GM23338 (cell line): ENCODE measurements around the gene DCLK1. TPM values are rescaled to one million over a fixed set of nuclear protein-coding genes. Genes with fewer than 3 reads are reported as not detected.

Source experiments
- ATAC-seq: fragments of 200-7000 bp; cut with Tn5 transposase; 3 replicates; pipeline ENCODE4 v1.9.1; 2020
- DNase-seq: peaks from one replicate; pipeline ENCODE4 v3.0.0-alpha.2; 2015; ENCODE audit warnings: low spot score
- H2AFZ ChIP-seq: fragments of 200-600 bp; sonication (generic); 2 replicates; pipeline ENCODE4 v1.8.0; 2016; ENCODE audit warnings: antibody characterized with exemption, mild to moderate bottlenecking, moderate library complexity
- H3F3A ChIP-seq: fragments of 200-600 bp; sonication (generic); replicated peaks from 2 replicates; pipeline ENCODE4 v1.8.0; 2017; ENCODE audit warnings: antibody characterized with exemption, mixed run types, low read depth
- H3K27ac ChIP-seq: fragments of 200-600 bp; sonication (generic); 2 replicates; pipeline ENCODE4 v1.6.1; 2016; ENCODE audit warnings: low read depth
- H3K27me3 ChIP-seq: fragments of 200-600 bp; sonication (generic); 2 replicates; pipeline ENCODE4 v1.8.0; 2016; ENCODE audit warnings: mild to moderate bottlenecking, mixed run types, moderate library complexity; ENCODE audit not compliant: insufficient read depth
- H3K36me3 ChIP-seq: fragments of 200-600 bp; sonication (generic); 2 replicates; pipeline ENCODE4 v1.8.0; 2016; ENCODE audit warnings: mild to moderate bottlenecking; ENCODE audit not compliant: insufficient read depth
- H3K4me1 ChIP-seq: fragments of 200-600 bp; sonication (generic); 2 replicates; pipeline ENCODE4 v1.8.0; 2016; ENCODE audit warnings: mild to moderate bottlenecking, moderate library complexity; ENCODE audit not compliant: insufficient read depth
- H3K4me2 ChIP-seq: fragments of 200-600 bp; sonication (generic); 2 replicates; pipeline ENCODE4 v1.7.1; 2017; ENCODE audit warnings: mixed run types
- H3K4me3 ChIP-seq: fragments of 200-600 bp; sonication (generic); 2 replicates; pipeline ENCODE4 v1.6.1; 2016; ENCODE audit warnings: mixed run types
- H3K79me2 ChIP-seq: fragments of 200-600 bp; sonication (generic); replicated peaks from 2 replicates; pipeline ENCODE4 v1.8.0; 2017; ENCODE audit warnings: mild to moderate bottlenecking; ENCODE audit not compliant: insufficient read depth
- H3K9me2 ChIP-seq: fragments of 200-600 bp; sonication (generic); 2 replicates; pipeline ENCODE4 v1.8.0; 2017; ENCODE audit not compliant: insufficient read depth
- H4K20me1 ChIP-seq: fragments of 200-600 bp; sonication (generic); replicated peaks from 2 replicates; pipeline ENCODE4 v1.8.0; 2017; ENCODE audit warnings: mild to moderate bottlenecking; ENCODE audit not compliant: insufficient read depth
- H3K27ac Mint-ChIP-seq: 2 replicates; pipeline ENCODE4 v1.8.0; 2020; ENCODE audit warnings: inconsistent platforms, mild to moderate bottlenecking, moderate library complexity, mixed read lengths
- H3K27me3 Mint-ChIP-seq: 3 replicates; pipeline ENCODE4 v1.8.0; 2022; ENCODE audit warnings: low read depth, mild to moderate bottlenecking, moderate library complexity, mixed read lengths, inconsistent platforms; ENCODE audit not compliant: insufficient read depth, poor library complexity
- H3K36me3 Mint-ChIP-seq: 3 replicates; pipeline ENCODE4 v1.8.0; 2021; ENCODE audit warnings: low read depth, mild to moderate bottlenecking, inconsistent platforms, moderate library complexity, mixed read lengths
- H3K4me1 Mint-ChIP-seq: 3 replicates; pipeline ENCODE4 v1.8.0; 2020; ENCODE audit warnings: mild to moderate bottlenecking, inconsistent platforms, mixed read lengths
- H3K4me3 Mint-ChIP-seq: 3 replicates; pipeline ENCODE4 v1.8.0; 2021; ENCODE audit warnings: moderate library complexity, mild to moderate bottlenecking, inconsistent platforms, mixed read lengths
- H3K9me3 Mint-ChIP-seq: 3 replicates; pipeline ENCODE4 v1.8.0; 2020; ENCODE audit warnings: moderate library complexity, mild to moderate bottlenecking, inconsistent platforms, mixed read lengths
- CREB1 ChIP-seq: fragments of 250-450 bp; sonication (Bioruptor Pico); IDR thresholded peaks from 2 replicates; pipeline ENCODE4 v1.5.0; 2020; ENCODE audit warnings: low read depth, mild to moderate bottlenecking, moderate library complexity
- ETS1 ChIP-seq: IDR thresholded peaks from 2 replicates; pipeline ENCODE4 v1.6.1; 2016; ENCODE audit warnings: antibody characterized with exemption
- EZH2 ChIP-seq: fragments of 200-600 bp; sonication (generic); IDR thresholded peaks from one replicate; pipeline ENCODE4 v1.8.0; 2017; ENCODE audit warnings: antibody characterized with exemption, mild to moderate bottlenecking, low read depth; ENCODE audit not compliant: unreplicated experiment
- EZH2phosphoT487 ChIP-seq: fragments of 200-600 bp; sonication (generic); IDR thresholded peaks from one replicate; pipeline ENCODE4 v1.8.1; 2018; ENCODE audit warnings: antibody characterized with exemption; ENCODE audit not compliant: unreplicated experiment
- JUNB ChIP-seq: IDR thresholded peaks from one replicate; pipeline ENCODE4 v1.6.1; 2016; ENCODE audit warnings: antibody characterized with exemption; ENCODE audit not compliant: unreplicated experiment
- NANOG ChIP-seq: IDR thresholded peaks from 2 replicates; pipeline ENCODE4 v1.6.1; 2016; ENCODE audit warnings: antibody characterized with exemption, borderline replicate concordance
- REST ChIP-seq: IDR thresholded peaks from one replicate; pipeline ENCODE4 v1.6.1; 2018; ENCODE audit warnings: antibody characterized with exemption; ENCODE audit not compliant: unreplicated experiment
- STAT1 ChIP-seq: IDR thresholded peaks from one replicate; pipeline ENCODE4 v1.6.1; 2016; ENCODE audit warnings: antibody characterized with exemption; ENCODE audit not compliant: unreplicated experiment
- ZNF114 ChIP-seq: fragments of 250-450 bp; sonication (Bioruptor Pico); IDR thresholded peaks from 2 replicates; pipeline ENCODE4 v1.5.0; 2020; ENCODE audit warnings: mild to moderate bottlenecking, moderate library complexity
- ZNF331 ChIP-seq: fragments of 250-450 bp; sonication (Bioruptor Pico); IDR thresholded peaks from 2 replicates; pipeline ENCODE4 v1.5.0; 2020; ENCODE audit warnings: low read depth, mild to moderate bottlenecking, moderate library complexity
- polyA plus RNA-seq: library from polyadenylated mRNA; unstranded; fragments of >200 nt; fragmentation: Nextera tagmentation; extraction: Ambion mirVana; gene quantifications from 2 replicates; pipeline ENCODE4 v1.2.1, GENCODE V29; 2016
- total RNA-seq: library from RNA; depleted of rRNA; stranded (reverse); fragments of >200 nt; shearing (Covaris generic); gene quantifications from 2 replicates; pipeline ENCODE4 v1.2.3, GENCODE V29; 2014
- TF ChIP-seq, protein P1 (sequence below), 2 experiments: fragments of 200-600 bp in 1 of 2; sonication (generic) in 1 of 2; conservative IDR thresholded peaks; 2 replicates each; pipeline versions ENCODE4 v1.5.1 to v1.6.1; 2016 to 2017; ENCODE audit warnings: antibody characterized with exemption in 2 of 2, low read depth in 2 of 2, mild to moderate bottlenecking in 2 of 2, moderate library complexity in 1 of 2
- TF ChIP-seq, protein P2 (sequence below): fragments of 250-450 bp; sonication (Bioruptor Pico); IDR thresholded peaks from 2 replicates; pipeline ENCODE4 v1.5.0; 2020; ENCODE audit warnings: mild to moderate bottlenecking, moderate library complexity

Gene DCLK1
- total and polyA plus RNA-seq, 2 experiments from 2014 or later, result 13.1 to 57.7 TPM

DNA sequence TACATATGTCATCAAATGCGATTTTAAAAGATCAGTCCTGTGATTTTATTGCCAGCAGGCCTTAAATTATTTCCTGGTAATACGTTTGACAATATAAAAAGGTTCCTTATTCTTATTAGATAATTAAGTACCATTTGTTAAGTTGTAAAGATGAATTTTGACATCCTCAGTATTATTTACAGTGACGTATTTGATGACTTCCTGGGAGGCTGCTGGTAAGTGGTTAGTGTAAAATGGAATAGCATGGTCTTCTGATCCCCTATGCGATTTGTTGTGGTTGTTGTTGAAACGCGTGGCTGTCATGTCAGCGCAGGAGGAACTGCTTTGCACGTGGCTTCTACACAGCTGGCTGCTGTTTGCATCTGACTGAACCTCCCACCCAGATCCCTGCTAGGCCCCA is 99.7 kb downstream of the DCLK1 start:
- Histone ChIP-seq H3K4me2 (no peak overlapping the region), H2AFZ (no peak overlapping the region), H3F3A (no peaks in the 10 kb centered on the region), H3K4me1 (peaks cover 14% of the 10 kb centered on the region), H3K36me3 (no peaks in the 10 kb centered on the region), H3K9me2 (peaks cover 5% of the 10 kb centered on the region; the same call in 1 of the 2 replicates), H3K79me2 (no peaks in the 10 kb centered on the region), H3K27me3 (no peaks in the 10 kb centered on the region), H3K27ac (no peak overlapping the region), H3K4me3 (no peak overlapping the region), H4K20me1 (no peaks in the 10 kb centered on the region)
- Mint-ChIP-seq H3K4me1 (peaks cover 15% of the 10 kb centered on the region), H3K4me3 (no peak overlapping the region), H3K36me3 (peaks cover 14% of the 10 kb centered on the region; the same call in 1 of the 3 replicates), H3K27ac (0 out of 2 replicates have a peak overlapping the region, but pooled peaks have one; percentile 19), H3K9me3 (peaks cover 13% of the 10 kb centered on the region), H3K27me3 (peaks cover 9% of the 10 kb centered on the region)
- TF ChIP-seq EZH2phosphoT487, result no peak
- TF ChIP-seq REST, result no peak
- no peak for TF ChIP-seq JUNB
- no peak for TF ChIP-seq ETS1
- no peak for TF ChIP-seq STAT1
- TF ChIP-seq, protein P1, sequence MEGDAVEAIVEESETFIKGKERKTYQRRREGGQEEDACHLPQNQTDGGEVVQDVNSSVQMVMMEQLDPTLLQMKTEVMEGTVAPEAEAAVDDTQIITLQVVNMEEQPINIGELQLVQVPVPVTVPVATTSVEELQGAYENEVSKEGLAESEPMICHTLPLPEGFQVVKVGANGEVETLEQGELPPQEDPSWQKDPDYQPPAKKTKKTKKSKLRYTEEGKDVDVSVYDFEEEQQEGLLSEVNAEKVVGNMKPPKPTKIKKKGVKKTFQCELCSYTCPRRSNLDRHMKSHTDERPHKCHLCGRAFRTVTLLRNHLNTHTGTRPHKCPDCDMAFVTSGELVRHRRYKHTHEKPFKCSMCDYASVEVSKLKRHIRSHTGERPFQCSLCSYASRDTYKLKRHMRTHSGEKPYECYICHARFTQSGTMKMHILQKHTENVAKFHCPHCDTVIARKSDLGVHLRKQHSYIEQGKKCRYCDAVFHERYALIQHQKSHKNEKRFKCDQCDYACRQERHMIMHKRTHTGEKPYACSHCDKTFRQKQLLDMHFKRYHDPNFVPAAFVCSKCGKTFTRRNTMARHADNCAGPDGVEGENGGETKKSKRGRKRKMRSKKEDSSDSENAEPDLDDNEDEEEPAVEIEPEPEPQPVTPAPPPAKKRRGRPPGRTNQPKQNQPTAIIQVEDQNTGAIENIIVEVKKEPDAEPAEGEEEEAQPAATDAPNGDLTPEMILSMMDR (conservative IDR thresholded peaks at IDR 0.05; ENCODE audit: low read depth in 2 of 2), result no peak
- no peak for TF ChIP-seq EZH2
- TF ChIP-seq ZNF114, result no peak
- TF ChIP-seq, protein P2, sequence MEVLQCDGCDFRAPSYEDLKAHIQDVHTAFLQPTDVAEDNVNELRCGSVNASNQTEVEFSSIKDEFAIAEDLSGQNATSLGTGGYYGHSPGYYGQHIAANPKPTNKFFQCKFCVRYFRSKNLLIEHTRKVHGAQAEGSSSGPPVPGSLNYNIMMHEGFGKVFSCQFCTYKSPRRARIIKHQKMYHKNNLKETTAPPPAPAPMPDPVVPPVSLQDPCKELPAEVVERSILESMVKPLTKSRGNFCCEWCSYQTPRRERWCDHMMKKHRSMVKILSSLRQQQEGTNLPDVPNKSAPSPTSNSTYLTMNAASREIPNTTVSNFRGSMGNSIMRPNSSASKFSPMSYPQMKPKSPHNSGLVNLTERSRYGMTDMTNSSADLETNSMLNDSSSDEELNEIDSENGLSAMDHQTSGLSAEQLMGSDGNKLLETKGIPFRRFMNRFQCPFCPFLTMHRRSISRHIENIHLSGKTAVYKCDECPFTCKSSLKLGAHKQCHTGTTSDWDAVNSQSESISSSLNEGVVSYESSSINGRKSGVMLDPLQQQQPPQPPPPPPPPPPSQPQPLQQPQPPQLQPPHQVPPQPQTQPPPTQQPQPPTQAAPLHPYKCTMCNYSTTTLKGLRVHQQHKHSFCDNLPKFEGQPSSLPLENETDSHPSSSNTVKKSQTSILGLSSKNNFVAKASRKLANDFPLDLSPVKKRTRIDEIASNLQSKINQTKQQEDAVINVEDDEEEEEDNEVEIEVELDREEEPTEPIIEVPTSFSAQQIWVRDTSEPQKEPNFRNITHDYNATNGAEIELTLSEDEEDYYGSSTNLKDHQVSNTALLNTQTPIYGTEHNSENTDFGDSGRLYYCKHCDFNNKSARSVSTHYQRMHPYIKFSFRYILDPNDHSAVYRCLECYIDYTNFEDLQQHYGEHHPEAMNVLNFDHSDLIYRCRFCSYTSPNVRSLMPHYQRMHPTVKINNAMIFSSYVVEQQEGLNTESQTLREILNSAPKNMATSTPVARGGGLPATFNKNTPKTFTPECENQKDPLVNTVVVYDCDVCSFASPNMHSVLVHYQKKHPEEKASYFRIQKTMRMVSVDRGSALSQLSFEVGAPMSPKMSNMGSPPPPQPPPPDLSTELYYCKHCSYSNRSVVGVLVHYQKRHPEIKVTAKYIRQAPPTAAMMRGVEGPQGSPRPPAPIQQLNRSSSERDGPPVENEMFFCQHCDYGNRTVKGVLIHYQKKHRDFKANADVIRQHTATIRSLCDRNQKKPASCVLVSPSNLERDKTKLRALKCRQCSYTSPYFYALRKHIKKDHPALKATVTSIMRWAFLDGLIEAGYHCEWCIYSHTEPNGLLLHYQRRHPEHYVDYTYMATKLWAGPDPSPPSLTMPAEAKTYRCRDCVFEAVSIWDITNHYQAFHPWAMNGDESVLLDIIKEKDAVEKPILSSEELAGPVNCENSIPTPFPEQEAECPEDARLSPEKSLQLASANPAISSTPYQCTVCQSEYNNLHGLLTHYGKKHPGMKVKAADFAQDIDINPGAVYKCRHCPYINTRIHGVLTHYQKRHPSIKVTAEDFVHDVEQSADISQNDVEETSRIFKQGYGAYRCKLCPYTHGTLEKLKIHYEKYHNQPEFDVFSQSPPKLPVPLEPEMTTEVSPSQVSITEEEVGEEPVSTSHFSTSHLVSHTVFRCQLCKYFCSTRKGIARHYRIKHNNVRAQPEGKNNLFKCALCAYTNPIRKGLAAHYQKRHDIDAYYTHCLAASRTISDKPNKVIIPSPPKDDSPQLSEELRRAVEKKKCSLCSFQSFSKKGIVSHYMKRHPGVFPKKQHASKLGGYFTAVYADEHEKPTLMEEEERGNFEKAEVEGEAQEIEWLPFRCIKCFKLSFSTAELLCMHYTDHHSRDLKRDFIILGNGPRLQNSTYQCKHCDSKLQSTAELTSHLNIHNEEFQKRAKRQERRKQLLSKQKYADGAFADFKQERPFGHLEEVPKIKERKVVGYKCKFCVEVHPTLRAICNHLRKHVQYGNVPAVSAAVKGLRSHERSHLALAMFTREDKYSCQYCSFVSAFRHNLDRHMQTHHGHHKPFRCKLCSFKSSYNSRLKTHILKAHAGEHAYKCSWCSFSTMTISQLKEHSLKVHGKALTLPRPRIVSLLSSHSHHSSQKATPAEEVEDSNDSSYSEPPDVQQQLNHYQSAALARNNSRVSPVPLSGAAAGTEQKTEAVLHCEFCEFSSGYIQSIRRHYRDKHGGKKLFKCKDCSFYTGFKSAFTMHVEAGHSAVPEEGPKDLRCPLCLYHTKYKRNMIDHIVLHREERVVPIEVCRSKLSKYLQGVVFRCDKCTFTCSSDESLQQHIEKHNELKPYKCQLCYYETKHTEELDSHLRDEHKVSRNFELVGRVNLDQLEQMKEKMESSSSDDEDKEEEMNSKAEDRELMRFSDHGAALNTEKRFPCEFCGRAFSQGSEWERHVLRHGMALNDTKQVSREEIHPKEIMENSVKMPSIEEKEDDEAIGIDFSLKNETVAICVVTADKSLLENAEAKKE (CRISPR knock-in tag), result no peak
- TF ChIP-seq ZNF331 (CRISPR knock-in tag), result no peak
- TF ChIP-seq CREB1 (CRISPR knock-in tag), result no peak
- no peak for TF ChIP-seq NANOG
- peak; percentile 48; the same call in 2 of the 3 replicates for ATAC-seq
- DNase-seq, result no peak
